ENCODE results near the gene CDKN3. TPM values are rescaled to one million over a fixed set of nuclear protein-coding genes. Genes with fewer than 3 reads are reported as not detected.

CDKN3 gene
- total RNA-seq, 1 donor from 2014 or later = 152 TPM

GRCh38 chr14:54369343-54369742 lies 27.5 kb upstream of the CDKN3 start:
- TF ChIP-seq CTCF (IDR thresholded peaks at IDR 0.05) (no peak), EZH2phosphoT487 (IDR thresholded peaks at IDR 0.05) (no peak), EZH2 (IDR thresholded peaks at IDR 0.05) (no peak)
- no peak overlapping the region for H3K4me3 ChIP-seq
- Mint-ChIP-seq H3K36me3 (no peaks in the 10 kb centered on the region), H3K27ac (no peak overlapping the region), H3K27me3 (ENCODE audit: insufficient read depth, low read depth) (peaks cover 6% of the 10 kb centered on the region), H3K4me3 (no peak overlapping the region), H3K4me1 (peaks cover 8% of the 10 kb centered on the region), H3K9me3 (no peaks in the 10 kb centered on the region)
- peaks cover 10% of the 10 kb centered on the region for H3K27me3 ChIP-seq
- H2AFZ ChIP-seq (replicated peaks) = no peak overlapping the region
- H3K27ac ChIP-seq = no peak overlapping the region
- H3K9me3 ChIP-seq (ENCODE audit: low read depth) = no peaks in the 10 kb centered on the region
- no peaks in the 10 kb centered on the region for H3K79me2 ChIP-seq (ENCODE audit: low read depth)
- no peak overlapping the region for H3K9ac ChIP-seq
- H3F3A ChIP-seq (ENCODE audit: low read depth) = peaks cover 9% of the 10 kb centered on the region
- DNase-seq (ENCODE audit: low spot score) = no peak
- H3K4me1 ChIP-seq = peaks cover 12% of the 10 kb centered on the region
- no peaks in the 10 kb centered on the region for H3K36me3 ChIP-seq
- H4K20me1 ChIP-seq (ENCODE audit: low read depth) = no peaks in the 10 kb centered on the region
- no peak overlapping the region for H3K4me2 ChIP-seq

- no peak overlapping the region for H3K4me3 ChIP-seq
- no peak for DNase-seq (ENCODE audit: low spot score)
- H3K9ac ChIP-seq = no peak overlapping the region
- Mint-ChIP-seq H3K4me3 (no peak overlapping the region), H3K36me3 (no peaks in the 10 kb centered on the region), H3K27me3 (ENCODE audit: insufficient read depth, low read depth) (peaks cover 4% of the 10 kb centered on the region), H3K4me1 (peaks cover 8% of the 10 kb centered on the region), H3K9me3 (no peaks in the 10 kb centered on the region), H3K27ac (no peak overlapping the region)
- H3K4me2 ChIP-seq = no peak overlapping the region
- H3F3A ChIP-seq (ENCODE audit: low read depth) = peaks cover 9% of the 10 kb centered on the region
- H3K27me3 ChIP-seq = no peaks in the 10 kb centered on the region
- H3K79me2 ChIP-seq (ENCODE audit: low read depth) = no peaks in the 10 kb centered on the region
- TF ChIP-seq EZH2 (IDR thresholded peaks at IDR 0.05) (no peak), EZH2phosphoT487 (IDR thresholded peaks at IDR 0.05) (no peak), CTCF (IDR thresholded peaks at IDR 0.05) (no peak)
- H2AFZ ChIP-seq (replicated peaks) = no peak overlapping the region
- H3K27ac ChIP-seq = no peak overlapping the region
- no peaks in the 10 kb centered on the region for H4K20me1 ChIP-seq (ENCODE audit: low read depth)
- H3K9me3 ChIP-seq (ENCODE audit: low read depth) = no peaks in the 10 kb centered on the region
- H3K36me3 ChIP-seq = no peaks in the 10 kb centered on the region
- H3K4me1 ChIP-seq = peaks cover 9% of the 10 kb centered on the region
These were observed 26.2 kb upstream of the CDKN3 start for GRCh38 chr14:54370323-54371198.

- no peak overlapping the region for H2AFZ ChIP-seq (replicated peaks)
- Mint-ChIP-seq H3K27me3 (ENCODE audit: insufficient read depth, low read depth) (no peaks in the 10 kb centered on the region), H3K4me1 (peaks cover 4% of the 10 kb centered on the region), H3K4me3 (no peak overlapping the region), H3K9me3 (no peaks in the 10 kb centered on the region), H3K36me3 (no peaks in the 10 kb centered on the region), H3K27ac (no peak overlapping the region)
- H3K79me2 ChIP-seq (ENCODE audit: low read depth) = no peaks in the 10 kb centered on the region
- H3K9ac ChIP-seq = no peak overlapping the region
- H3K4me3 ChIP-seq = no peak overlapping the region
- no peak overlapping the region for H3K4me2 ChIP-seq
- no peaks in the 10 kb centered on the region for H3K36me3 ChIP-seq
- no peak for DNase-seq (ENCODE audit: low spot score)
- no peaks in the 10 kb centered on the region for H3K4me1 ChIP-seq
- no peaks in the 10 kb centered on the region for H4K20me1 ChIP-seq (ENCODE audit: low read depth)
- no peak for TF ChIP-seq EZH2 (IDR thresholded peaks at IDR 0.05)
- TF ChIP-seq EZH2phosphoT487 (IDR thresholded peaks at IDR 0.05) = no peak
- no peak for TF ChIP-seq CTCF (IDR thresholded peaks at IDR 0.05)
- no peaks in the 10 kb centered on the region for H3K27me3 ChIP-seq
- no peaks in the 10 kb centered on the region for H3F3A ChIP-seq (ENCODE audit: low read depth)
- no peak overlapping the region for H3K27ac ChIP-seq
- H3K9me3 ChIP-seq (ENCODE audit: low read depth) = no peaks in the 10 kb centered on the region
These were observed 22.5 kb upstream of the CDKN3 start for GRCh38 chr14:54374117-54374884.
